ENCODE data around the gene RAB18.

The RAB18 gene

GRCh38 chr10:27494116-27494805 is 9.8 kb upstream of the RAB18 start:
- Histone ChIP-seq H3K9ac (ENCODE audit: low read depth, low read length, poor library complexity, severe bottlenecking) (no peak overlapping the region), H3K4me3 (ENCODE audit: low read length, poor library complexity, severe bottlenecking) (no peak overlapping the region), H3F3A (ENCODE audit: low read depth) (no peaks in the 10 kb centered on the region), H2AFZ (ENCODE audit: low read length) (no peak overlapping the region), H3K9me3 (ENCODE audit: insufficient read depth, low read depth, low read length) (peaks cover 6% of the 10 kb centered on the region; the same call in 1 of the 2 replicates), H3K36me3 (ENCODE audit: insufficient read depth, low read length) (no peaks in the 10 kb centered on the region), H3K4me2 (ENCODE audit: low read depth, low read length, poor library complexity, severe bottlenecking) (no peak overlapping the region), H3K9me2 (replicated peaks; ENCODE audit: low read depth, low read length) (no peaks in the 10 kb centered on the region), H4K20me1 (ENCODE audit: insufficient read depth, low read length, poor library complexity, severe bottlenecking) (no peaks in the 10 kb centered on the region), H3K79me2 (ENCODE audit: insufficient read depth, low read length) (no peaks in the 10 kb centered on the region), H3K27me3 (ENCODE audit: insufficient read depth, low read length, poor library complexity, severe bottlenecking) (peaks cover 25% of the 10 kb centered on the region), H3K4me1 (ENCODE audit: insufficient read depth, low read length, poor library complexity, severe bottlenecking) (no peaks in the 10 kb centered on the region)
- no peak for TF ChIP-seq EZH2phosphoT487 (IDR thresholded peaks at IDR 0.05; ENCODE audit: borderline replicate concordance)
- TF ChIP-seq CTCF (conservative IDR thresholded peaks at IDR 0.05; ENCODE audit: low read length) = no peak

GRCh38 chr10:27496137-27496536 is 8.0 kb upstream of the RAB18 start:
- H3K9ac ChIP-seq (ENCODE audit: low read depth, low read length, poor library complexity, severe bottlenecking) = no peak overlapping the region
- H3K27me3 ChIP-seq (ENCODE audit: insufficient read depth, low read length, poor library complexity, severe bottlenecking) = peaks cover 28% of the 10 kb centered on the region
- H4K20me1 ChIP-seq (ENCODE audit: insufficient read depth, low read length, poor library complexity, severe bottlenecking) = no peaks in the 10 kb centered on the region
- peaks cover under 1% of the 10 kb centered on the region; the same call in 1 of the 2 replicates for H3K9me3 ChIP-seq (ENCODE audit: insufficient read depth, low read depth, low read length)
- no peaks in the 10 kb centered on the region for H3K36me3 ChIP-seq (ENCODE audit: insufficient read depth, low read length)
- no peak overlapping the region for H3K4me2 ChIP-seq (ENCODE audit: low read depth, low read length, poor library complexity, severe bottlenecking)
- H3K4me1 ChIP-seq (ENCODE audit: insufficient read depth, low read length, poor library complexity, severe bottlenecking) = no peaks in the 10 kb centered on the region
- no peaks in the 10 kb centered on the region for H3F3A ChIP-seq (ENCODE audit: low read depth)
- TF ChIP-seq EZH2phosphoT487 (IDR thresholded peaks at IDR 0.05; ENCODE audit: borderline replicate concordance) = no peak
- TF ChIP-seq CTCF (conservative IDR thresholded peaks at IDR 0.05; ENCODE audit: low read length) = no peak
- no peaks in the 10 kb centered on the region for H3K79me2 ChIP-seq (ENCODE audit: insufficient read depth, low read length)
- H3K9me2 ChIP-seq (replicated peaks; ENCODE audit: low read depth, low read length) = no peaks in the 10 kb centered on the region
- H2AFZ ChIP-seq (ENCODE audit: low read length) = no peak overlapping the region
- H3K4me3 ChIP-seq (ENCODE audit: low read length, poor library complexity, severe bottlenecking) = no peak overlapping the region

GRCh38 chr10:27500096-27500495 is 4.0 kb upstream of the RAB18 start:
- Histone ChIP-seq H3K9me2 (replicated peaks; ENCODE audit: low read depth, low read length) (no peaks in the 10 kb centered on the region), H3K4me1 (ENCODE audit: insufficient read depth, low read length, poor library complexity, severe bottlenecking) (peaks cover 3% of the 10 kb centered on the region), H3K9ac (ENCODE audit: low read depth, low read length, poor library complexity, severe bottlenecking) (no peak overlapping the region), H3K36me3 (ENCODE audit: insufficient read depth, low read length) (no peaks in the 10 kb centered on the region), H4K20me1 (ENCODE audit: insufficient read depth, low read length, poor library complexity, severe bottlenecking) (peaks cover 8% of the 10 kb centered on the region), H3F3A (ENCODE audit: low read depth) (no peaks in the 10 kb centered on the region), H3K4me2 (ENCODE audit: low read depth, low read length, poor library complexity, severe bottlenecking) (no peak overlapping the region), H3K79me2 (ENCODE audit: insufficient read depth, low read length) (peaks cover 9% of the 10 kb centered on the region), H3K9me3 (ENCODE audit: insufficient read depth, low read depth, low read length) (no peaks in the 10 kb centered on the region), H3K4me3 (ENCODE audit: low read length, poor library complexity, severe bottlenecking) (no peak overlapping the region), H2AFZ (ENCODE audit: low read length) (no peak overlapping the region), H3K27me3 (ENCODE audit: insufficient read depth, low read length, poor library complexity, severe bottlenecking) (peaks cover 41% of the 10 kb centered on the region)
- TF ChIP-seq CTCF (conservative IDR thresholded peaks at IDR 0.05; ENCODE audit: low read length) = no peak
- TF ChIP-seq EZH2phosphoT487 (IDR thresholded peaks at IDR 0.05; ENCODE audit: borderline replicate concordance) = no peak
